Measurements from ENCODE around the gene ZNF324B. TPM values are rescaled to one million over a fixed set of nuclear protein-coding genes. Genes with fewer than 3 reads are reported as not detected.

ZNF324B gene
- total RNA-seq, 1 donor from 2014 or later: 5.2 TPM

GRCh38 chr19:58497634-58498170 lies 46.3 kb downstream of the ZNF324B start:
- TF ChIP-seq CTCF (IDR thresholded peaks at IDR 0.05; ENCODE audit: unreplicated experiment): no peak
- Mint-ChIP-seq H3K27ac (ENCODE audit: unreplicated experiment) (peak overlapping the region; percentile 48), H3K27me3 (ENCODE audit: unreplicated experiment) (peaks cover 13% of the 10 kb centered on the region), H3K36me3 (ENCODE audit: low read depth, unreplicated experiment) (no peaks in the 10 kb centered on the region), H3K9me3 (ENCODE audit: unreplicated experiment) (no peaks in the 10 kb centered on the region), H3K4me1 (ENCODE audit: unreplicated experiment) (peaks cover 7% of the 10 kb centered on the region), H3K4me3 (ENCODE audit: unreplicated experiment) (peak overlapping the region; percentile 56)
- no peak for DNase-seq (ENCODE audit: low spot score)

GRCh38 chr19:58498316-58499020 lies 47.0 kb downstream of the ZNF324B start:
- Mint-ChIP-seq H3K27ac (ENCODE audit: unreplicated experiment) (no peak overlapping the region), H3K4me1 (ENCODE audit: unreplicated experiment) (peaks cover 7% of the 10 kb centered on the region), H3K27me3 (ENCODE audit: unreplicated experiment) (peaks cover 13% of the 10 kb centered on the region), H3K36me3 (ENCODE audit: low read depth, unreplicated experiment) (no peaks in the 10 kb centered on the region), H3K4me3 (ENCODE audit: unreplicated experiment) (peak overlapping the region; percentile 77), H3K9me3 (ENCODE audit: unreplicated experiment) (no peaks in the 10 kb centered on the region)
- no peak for TF ChIP-seq CTCF (IDR thresholded peaks at IDR 0.05; ENCODE audit: unreplicated experiment)
- no peak for DNase-seq (ENCODE audit: low spot score)

- DNase-seq (ENCODE audit: low spot score): peak; percentile 99
- Mint-ChIP-seq H3K27me3 (ENCODE audit: unreplicated experiment) (peaks cover 13% of the 10 kb centered on the region), H3K4me1 (ENCODE audit: unreplicated experiment) (peaks cover 7% of the 10 kb centered on the region), H3K4me3 (ENCODE audit: unreplicated experiment) (peak overlapping the region; percentile 77), H3K27ac (ENCODE audit: unreplicated experiment) (peak overlapping the region; percentile 49), H3K9me3 (ENCODE audit: unreplicated experiment) (no peaks in the 10 kb centered on the region), H3K36me3 (ENCODE audit: low read depth, unreplicated experiment) (no peaks in the 10 kb centered on the region)
- peak; percentile 58 for TF ChIP-seq CTCF (IDR thresholded peaks at IDR 0.05; ENCODE audit: unreplicated experiment)
Measured at GRCh38 chr19:58499021-58499927, 47.9 kb downstream of the ZNF324B start.

GRCh38 chr19:58500242-58500641 lies 48.8 kb downstream of the ZNF324B start:
- no peak overlapping the region for H3K27ac Mint-ChIP-seq (ENCODE audit: unreplicated experiment)
- no peak for TF ChIP-seq CTCF (IDR thresholded peaks at IDR 0.05; ENCODE audit: unreplicated experiment)
- no peaks in the 10 kb centered on the region for H3K36me3 Mint-ChIP-seq (ENCODE audit: low read depth, unreplicated experiment)
- peaks cover 7% of the 10 kb centered on the region for H3K4me1 Mint-ChIP-seq (ENCODE audit: unreplicated experiment)
- peaks cover 13% of the 10 kb centered on the region for H3K27me3 Mint-ChIP-seq (ENCODE audit: unreplicated experiment)
- DNase-seq (ENCODE audit: low spot score): no peak
- H3K4me3 Mint-ChIP-seq (ENCODE audit: unreplicated experiment): no peak overlapping the region
- no peaks in the 10 kb centered on the region for H3K9me3 Mint-ChIP-seq (ENCODE audit: unreplicated experiment)

Other genes starting within 250 kb of the ZNF324B start
- 44.3 TPM for gene ZNF544, start 222.7 kb upstream of the ZNF324B start, total RNA-seq (ENCODE audit: unreplicated experiment)
- 11.2 TPM for gene ZNF8, start 172.7 kb upstream of the ZNF324B start, total RNA-seq (ENCODE audit: unreplicated experiment)
- gene ERVK3-1, start 146.2 kb upstream of the ZNF324B start, total RNA-seq (ENCODE audit: unreplicated experiment): 40.6 TPM
- 3.2 TPM for gene ZSCAN22, start 124.6 kb upstream of the ZNF324B start, total RNA-seq (ENCODE audit: unreplicated experiment)
- gene A1BG, start 98.1 kb upstream of the ZNF324B start, total RNA-seq (ENCODE audit: unreplicated experiment): 41.9 TPM
- 3.6 TPM for gene ZNF497, start 88.9 kb upstream of the ZNF324B start, total RNA-seq (ENCODE audit: unreplicated experiment)
- gene ZNF837, start 70.6 kb upstream of the ZNF324B start, total RNA-seq (ENCODE audit: unreplicated experiment): 4.5 TPM
- 1,047 TPM for gene RPS5, start 64.4 kb upstream of the ZNF324B start, total RNA-seq (ENCODE audit: unreplicated experiment)
- not detected for gene RNF225, start 56.0 kb upstream of the ZNF324B start, total RNA-seq (ENCODE audit: unreplicated experiment)
- 6.0 TPM for gene ZNF584, start 43.0 kb upstream of the ZNF324B start, total RNA-seq (ENCODE audit: unreplicated experiment)
- 1.2 TPM for gene ZNF132, start 11.5 kb upstream of the ZNF324B start, total RNA-seq (ENCODE audit: unreplicated experiment)
- 10.5 TPM for gene ZNF324, start 15.5 kb downstream of the ZNF324B start, total RNA-seq (ENCODE audit: unreplicated experiment)
- 9.9 TPM for gene ZNF446, start 24.7 kb downstream of the ZNF324B start, total RNA-seq (ENCODE audit: unreplicated experiment)
- 4.7 TPM for gene SLC27A5, start 60.4 kb downstream of the ZNF324B start, total RNA-seq (ENCODE audit: unreplicated experiment)
- 22.2 TPM for gene ZBTB45, start 68.2 kb downstream of the ZNF324B start, total RNA-seq (ENCODE audit: unreplicated experiment)
- gene TRIM28, start 92.4 kb downstream of the ZNF324B start, total RNA-seq (ENCODE audit: unreplicated experiment): 457 TPM
- gene CHMP2A, start 103.5 kb downstream of the ZNF324B start, total RNA-seq (ENCODE audit: unreplicated experiment): 130 TPM
- 81.6 TPM for gene UBE2M, start 107.0 kb downstream of the ZNF324B start, total RNA-seq (ENCODE audit: unreplicated experiment)
- gene MZF1, start 121.7 kb downstream of the ZNF324B start, total RNA-seq (ENCODE audit: unreplicated experiment): 18.6 TPM

Data from endothelial cell (in vitro differentiated cells).